B cell (primary cell): ENCODE results near the gene CAPN5.

ENCODE experiments used
- CTCF ChIP-seq: fragments of 200-600 bp; IDR thresholded peaks from one replicate; pipeline ENCODE4 v1.8.0; 2022; ENCODE audit warnings: antibody characterized with exemption, mild to moderate bottlenecking
- EZH2 ChIP-seq: IDR thresholded peaks from 2 replicates; pipeline ENCODE4 v1.6.1; 2012; ENCODE audit warnings: borderline replicate concordance, low read depth, mild to moderate bottlenecking, moderate library complexity, low read length; ENCODE audit not compliant: insufficient read depth, poor library complexity, severe bottlenecking

DNA sequence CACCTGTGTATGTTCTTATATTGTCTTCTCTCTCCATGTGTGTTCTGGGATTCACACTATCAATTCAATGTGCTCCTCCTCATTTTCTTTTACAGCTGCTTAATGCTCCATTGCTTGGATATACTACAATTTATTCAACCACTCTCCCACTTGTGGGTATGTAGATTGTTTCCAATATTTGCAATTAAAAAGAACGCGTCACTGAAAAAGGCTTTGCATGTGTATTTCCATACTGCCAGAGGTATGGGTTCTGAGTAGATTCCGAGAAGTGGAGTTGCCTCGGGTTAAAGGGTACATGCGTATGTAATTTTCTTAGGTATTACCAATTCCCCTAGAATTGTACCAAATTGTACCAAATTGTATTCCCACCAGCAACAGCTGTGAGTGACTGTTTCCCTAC lies 7.0 kb upstream of the CAPN5 start:
- TF ChIP-seq CTCF (no peak), EZH2 (no peak)
